ENCODE results near the gene GALNT6.

- TF ChIP-seq CTCF (IDR thresholded peaks at IDR 0.05) = no peak
- TF ChIP-seq POLR2AphosphoS5 (IDR thresholded peaks at IDR 0.05) = no peak
- TF ChIP-seq POLR2A (IDR thresholded peaks at IDR 0.05) = no peak
- no peak for TF ChIP-seq EP300 (IDR thresholded peaks at IDR 0.05)
These were observed 18.6 kb upstream of the GALNT6 start for GRCh38 chr12:51409846-51410245.

Measured in stomach (tissue), 4 donors.